Measurements from ENCODE around the gene SETD2.

DNA sequence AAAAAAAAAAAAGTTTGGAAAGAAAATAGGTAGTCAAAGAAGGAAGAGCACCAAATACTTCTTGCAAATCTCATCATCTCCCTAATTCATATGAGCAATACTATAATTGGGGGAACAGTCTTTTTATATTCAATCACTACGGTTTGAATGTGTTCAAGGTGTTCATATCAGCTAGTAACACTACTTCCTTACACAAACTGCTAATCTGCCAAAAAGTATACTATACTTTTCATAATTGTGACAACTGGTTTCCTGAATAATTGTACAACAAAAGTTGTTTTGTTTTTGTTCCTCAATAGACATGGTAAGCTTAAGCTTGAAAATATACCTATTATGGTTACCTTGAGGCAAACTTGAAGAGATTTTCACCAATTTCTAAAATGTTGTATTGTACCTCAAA, 12.1 kb downstream of the SETD2 start:
- TF ChIP-seq CBFB (CRISPR knock-in tag; IDR thresholded peaks at IDR 0.05), result no peak
- TF ChIP-seq HNRNPUL1 (IDR thresholded peaks at IDR 0.05; ENCODE audit: low read length), result no peak
- no peak for TF ChIP-seq ZBTB7A (IDR thresholded peaks at IDR 0.05; ENCODE audit: borderline replicate concordance, control insufficient read depth, low read depth, low read length)
- TF ChIP-seq MCM2 (IDR thresholded peaks at IDR 0.05; ENCODE audit: low read depth), result no peak
- TF ChIP-seq ZNF445 (CRISPR knock-in tag; IDR thresholded peaks at IDR 0.05; ENCODE audit: low read depth), result no peak
- no peak for TF ChIP-seq POLR2A (conservative IDR thresholded peaks at IDR 0.05)
- no peak for TF ChIP-seq PYGO2 (tag; IDR thresholded peaks at IDR 0.05)
- TF ChIP-seq HNRNPL (IDR thresholded peaks at IDR 0.05; ENCODE audit: low read depth, low read length), result no peak
- no peak for TF ChIP-seq ZBTB33 (CRISPR knock-in tag; IDR thresholded peaks at IDR 0.05)
- TF ChIP-seq BRF2 (IDR thresholded peaks at IDR 0.05; ENCODE audit: borderline replicate concordance, insufficient read depth, insufficient read length), result no peak
- no peak for TF ChIP-seq CCAR2 (IDR thresholded peaks at IDR 0.05; ENCODE audit: low read depth, low read length)
- TF ChIP-seq CEBPB (tag; IDR thresholded peaks at IDR 0.05), result no peak
- no peak for TF ChIP-seq SIN3A (IDR thresholded peaks at IDR 0.05; ENCODE audit: borderline replicate concordance in 2 of 2, control insufficient read depth in 1 of 2, low read depth in 2 of 2, low read length in 2 of 2)
